GM12878 (cell line): ENCODE measurements around the gene KIF26A. TPM values are rescaled to one million over a fixed set of nuclear protein-coding genes. Genes with fewer than 3 reads are reported as not detected.

ENCODE experiments used
- ATAC-seq: fragments of 200-7000 bp; cut with Tn5 transposase; 3 replicates; pipeline ENCODE4 v1.9.1; 2020; ENCODE audit warnings: mild to moderate bottlenecking, moderate library complexity
- BruUV-seq: library from RNA; stranded (reverse); fragments of 400-500 nt; replicated peaks from 2 replicates; lab custom pipeline; 2021; lab: Mats Ljungman, UMichigan
- CTCF ChIA-PET: fragments of 300-600 bp; sonication (Branson Sonifier 250); formaldehyde crosslinking; extraction: SDS; loops from one replicate; lab custom pipeline; 2021; ENCODE audit warnings: inconsistent platforms; lab: Yijun Ruan, JAX
- POLR2A ChIA-PET: fragments of 350-600 bp; formaldehyde crosslinking; extraction: SDS; loops from one replicate; lab custom pipeline; 2021; ENCODE audit warnings: inconsistent platforms; lab: Charles Lee
- RAD21 ChIA-PET: fragments of 300-600 bp; sonication (Branson Sonifier 250); formaldehyde crosslinking; loops from one replicate; lab custom pipeline; 2023; ENCODE audit warnings: antibody characterized with exemption; ENCODE audit not compliant: unreplicated experiment; lab: Charles Lee
- SMC1A ChIA-PET: fragments of 300-600 bp; sonication (Branson Sonifier 250); formaldehyde crosslinking; loops from one replicate; lab custom pipeline; 2023; ENCODE audit not compliant: unreplicated experiment, uncharacterized antibody; lab: Charles Lee
- DNase-seq: peaks from one replicate; pipeline ENCODE4 v3.0.0-alpha.2; 2011; ENCODE audit warnings: low read depth, low spot score
- FAIRE-seq: peaks from 3 replicates; lab custom pipeline; 2011; peaks lifted over from hg19 to GRCh38; lab: Jason Lieb, UNC
- H2AFZ ChIP-seq: 2 replicates; pipeline ENCODE4 v1.6.0; 2011; ENCODE audit warnings: low read depth, low read length, control low read depth; ENCODE audit not compliant: control insufficient read depth
- H3K27ac ChIP-seq: 2 replicates; pipeline ENCODE4 v1.5.1; 2011; ENCODE audit warnings: control low read depth; ENCODE audit not compliant: control insufficient read depth, insufficient read depth
- H3K27me3 ChIP-seq, 2 experiments: replicated peaks in 1 of 2; 2 replicates each; pipeline versions ENCODE4 v1.6.0 to v1.6.1; 2011; ENCODE audit warnings: low read length in 1 of 2; ENCODE audit not compliant: control insufficient read depth in 2 of 2, insufficient read depth in 2 of 2
- H3K36me3 ChIP-seq, 2 experiments: 2 replicates each; pipeline ENCODE4 v1.5.1; 2011; ENCODE audit warnings: low read length in 1 of 2; ENCODE audit not compliant: control insufficient read depth in 2 of 2, insufficient read depth in 2 of 2
- H3K4me1 ChIP-seq: 2 replicates; pipeline ENCODE4 v1.6.1; 2011; ENCODE audit warnings: mild to moderate bottlenecking, low read length, moderate library complexity, mixed read lengths; ENCODE audit not compliant: control insufficient read depth, insufficient read depth
- H3K4me2 ChIP-seq: 2 replicates; pipeline ENCODE4 v1.6.0; 2011; ENCODE audit warnings: control low read depth; ENCODE audit not compliant: control insufficient read depth, insufficient read depth
- H3K4me3 ChIP-seq: fragments of 200-600 bp; sonication (generic); 2 replicates; pipeline ENCODE4 v1.5.1; 2016
- H3K79me2 ChIP-seq: 2 replicates; pipeline ENCODE4 v1.6.0; 2011; ENCODE audit warnings: low read length; ENCODE audit not compliant: control insufficient read depth, insufficient read depth
- H3K9ac ChIP-seq: 2 replicates; pipeline ENCODE4 v1.8.0; 2011; ENCODE audit warnings: low read length, control low read depth, mixed read lengths; ENCODE audit not compliant: control insufficient read depth, insufficient read depth
- H3K9me3 ChIP-seq: replicated peaks from 3 replicates; pipeline ENCODE4 v1.5.1; 2011; ENCODE audit warnings: mild to moderate bottlenecking, low read length; ENCODE audit not compliant: control insufficient read depth, insufficient read depth
- H4K20me1 ChIP-seq: 2 replicates; pipeline ENCODE4 v1.6.0; 2011; ENCODE audit not compliant: control insufficient read depth, insufficient read depth
- BCL11A ChIP-seq: IDR thresholded peaks from 2 replicates; pipeline ENCODE4 v1.6.1; 2011; ENCODE audit warnings: low read depth, low read length
- BCL3 ChIP-seq: IDR thresholded peaks from 2 replicates; pipeline ENCODE4 v1.6.1; 2011; ENCODE audit warnings: borderline replicate concordance, low read depth, mild to moderate bottlenecking, moderate library complexity, low read length; ENCODE audit not compliant: insufficient read depth, poor library complexity, severe bottlenecking
- CREB1 ChIP-seq: IDR thresholded peaks from 2 replicates; pipeline ENCODE4 v1.6.1; 2012; ENCODE audit warnings: low read depth, mild to moderate bottlenecking, inconsistent platforms
- KAT2A ChIP-seq: conservative IDR thresholded peaks from 2 replicates; pipeline ENCODE4 v1.6.1; 2011; ENCODE audit warnings: low read depth, low read length; ENCODE audit not compliant: control insufficient read depth
- NR2C1 ChIP-seq: fragments of 450-650 bp; IDR thresholded peaks from 2 replicates; pipeline ENCODE4 v1.6.1; 2017; ENCODE audit warnings: antibody characterized with exemption, mild to moderate bottlenecking, moderate library complexity
- POU2F2 ChIP-seq: IDR thresholded peaks from 3 replicates; pipeline ENCODE4 v1.6.1; 2011; ENCODE audit warnings: low read depth, mild to moderate bottlenecking, low read length, borderline replicate concordance
- SMC3 ChIP-seq: IDR thresholded peaks from 2 replicates; pipeline ENCODE4 v1.6.1; 2011; ENCODE audit warnings: low read length, improper control_type of control experiment, borderline replicate concordance
- ZNF622 ChIP-seq: fragments of 450-650 bp; IDR thresholded peaks from 2 replicates; pipeline ENCODE4 v1.6.1; 2017; ENCODE audit warnings: mild to moderate bottlenecking, inconsistent platforms
- WGBS: methylation state at CpG from one replicate; pipeline ENCODE4 v1.1.6; 2016; ENCODE audit warnings: low lambda C conversion rate; ENCODE audit not compliant: insufficient replicate concordance, insufficient coverage; ENCODE audit errors: missing lambda C conversion rate; 5-methylcytosine and 5-hydroxymethylcytosine counted together
- in situ Hi-C: fragments of 300-500 bp; cut with MboI; formaldehyde crosslinking; loops from 9 replicates; pipeline ENCODE4 v1.14.3; 2018; ENCODE audit warnings: mixed read lengths
- intact Hi-C: fragments of 100-400 bp; cut with micrococcal nuclease; formaldehyde crosslinking; loops from one replicate; pipeline ENCODE4 v1.14.2; 2022; ENCODE audit not compliant: unreplicated experiment
- polyA plus RNA-seq, 11 experiments: library from polyadenylated mRNA; depleted of rRNA in 4 of 11; unstranded in 6 of 11; stranded (reverse) in 5 of 11; fragments of >200 nt; fragmentation: Nextera tagmentation in 4 of 11; fragmentation: Illumina TruSeq in 1 of 11; extraction: Ambion mirVana in 4 of 11; extraction: Trizol in 1 of 11; gene quantifications; 1 replicate in 1 of 11; 2 replicates in 10 of 11; pipeline versions ENCODE4 v1.2.1 to v1.2.3, GENCODE V29; 2011 to 2016; ENCODE audit warnings: inconsistent platforms in 2 of 11, missing spikeins in 2 of 11, low read depth in 1 of 11
- total RNA-seq, 4 experiments: library from RNA; depleted of rRNA in 3 of 4; stranded (reverse); fragments of >200 nt in 3 of 4; fragmentation: Illumina TruSeq in 1 of 4; extraction: Trizol in 1 of 4; gene quantifications; 2 replicates each; pipeline versions ENCODE4 v1.2.1 to v1.2.3, GENCODE V29; 2013 to 2021
- TF ChIP-seq, protein P1 (sequence below): IDR thresholded peaks from 2 replicates; pipeline ENCODE4 v1.6.1; 2011; ENCODE audit warnings: low read depth, mild to moderate bottlenecking, low read length, moderate library complexity, borderline replicate concordance; ENCODE audit errors: extremely low read depth
- TF ChIP-seq, protein P2 (sequence below): fragments of 450-650 bp; IDR thresholded peaks from 2 replicates; pipeline ENCODE4 v1.6.1; 2018; ENCODE audit warnings: borderline replicate concordance, mild to moderate bottlenecking; ENCODE audit not compliant: partially characterized antibody
- TF ChIP-seq, protein P3 (sequence below): fragments of 450-650 bp; formaldehyde crosslinking; IDR thresholded peaks from 2 replicates; pipeline ENCODE4 v1.4.0; 2022; ENCODE audit warnings: mild to moderate bottlenecking, moderate library complexity

Gene KIF26A
- total and polyA plus RNA-seq, 10 of the 15 experiments (the other 5 are each of a cell fraction or from before 2014, with no cell fraction given), result 0.05 TPM; not detected in 9

DNA sequence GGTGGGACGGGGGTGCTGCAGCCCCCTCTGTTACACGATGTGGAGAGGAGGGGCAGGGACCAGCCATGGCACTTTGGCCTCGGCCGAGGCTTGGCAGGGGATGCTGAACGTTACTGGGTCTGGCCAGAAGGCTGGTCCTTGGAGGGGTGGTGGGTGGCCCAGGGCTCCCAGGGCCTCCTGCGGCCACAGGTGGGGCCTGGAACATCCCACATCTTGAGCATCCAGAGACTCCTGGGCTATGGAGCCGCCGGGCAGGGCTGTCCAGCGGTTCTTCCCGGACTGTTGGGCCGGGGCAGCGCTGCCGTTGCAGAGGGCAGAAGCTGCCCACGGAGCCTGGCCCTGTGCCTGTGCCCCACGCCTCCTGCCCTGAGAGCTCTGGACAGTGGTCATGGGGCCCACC lies 15.9 kb downstream of the KIF26A start:
- H3K36me3 ChIP-seq, result no peaks in the 10 kb centered on the region
- no peak overlapping the region for H3K27ac ChIP-seq
- in situ Hi-C loops, result no loop called here
- intact Hi-C loops, result no loop called here
- no peaks in the 10 kb centered on the region for H3K4me1 ChIP-seq
- ChIA-PET SMC1A (no interaction called here), CTCF (no interaction called here), RAD21 (no interaction called here), POLR2A (no interaction called here)
- BruUV-seq, result no TSS peak
- H3K4me3 ChIP-seq, result no peak overlapping the region
- TF ChIP-seq ZNF622 (no peak), POU2F2 (no peak), BCL11A (no peak), KAT2A (no peak)
- H3K9ac ChIP-seq, result no peak overlapping the region
- no peak for DNase-seq
- FAIRE-seq, result no peak
- H3K27me3 ChIP-seq, result no peaks in the 10 kb centered on the region
- no peaks in the 10 kb centered on the region for H3K9me3 ChIP-seq
- no peak overlapping the region for H3K4me2 ChIP-seq
- 58% methylated on average over 14 of the region's 15 CpGs for WGBS
- ATAC-seq, result no peak
- H2AFZ ChIP-seq, result no peak overlapping the region
- no peaks in the 10 kb centered on the region for H4K20me1 ChIP-seq
- H3K79me2 ChIP-seq, result no peaks in the 10 kb centered on the region

DNA sequence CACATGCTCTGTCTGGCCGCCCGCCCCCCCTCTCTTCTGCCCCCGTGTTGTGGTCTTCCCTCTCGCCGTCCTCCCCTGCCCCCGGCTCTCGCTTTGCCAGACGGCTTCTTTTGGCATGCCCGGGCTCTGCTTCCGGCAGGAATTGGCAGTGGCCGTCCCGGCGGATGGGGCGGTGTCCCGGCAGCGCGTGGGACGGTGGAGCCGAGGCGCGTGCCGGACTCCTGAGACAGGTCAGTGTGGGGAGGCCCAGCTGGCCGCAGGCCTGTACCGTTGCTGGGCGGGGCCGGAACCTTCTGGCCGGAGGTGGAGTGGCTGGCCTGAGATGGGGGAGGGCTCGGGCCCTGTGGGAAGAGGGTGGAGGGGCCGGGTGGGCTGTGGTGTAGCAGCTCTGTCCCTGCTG lies 17.1 kb downstream of the KIF26A start:
- no peak overlapping the region for H3K4me2 ChIP-seq
- ChIA-PET RAD21 (no interaction called here), CTCF (no interaction called here), POLR2A (no interaction called here), SMC1A (no interaction called here)
- no peaks in the 10 kb centered on the region for H3K9me3 ChIP-seq
- DNase-seq (no peak), FAIRE-seq (no peak), ATAC-seq (no peak)
- no peaks in the 10 kb centered on the region for H3K79me2 ChIP-seq
- no peak overlapping the region for H3K4me3 ChIP-seq
- no peaks in the 10 kb centered on the region for H3K27me3 ChIP-seq
- intact Hi-C loops, result no loop called here
- no peak overlapping the region for H3K27ac ChIP-seq
- H4K20me1 ChIP-seq, result no peaks in the 10 kb centered on the region
- no peak overlapping the region for H3K9ac ChIP-seq
- H2AFZ ChIP-seq, result no peak overlapping the region
- no peaks in the 10 kb centered on the region for H3K36me3 ChIP-seq
- H3K4me1 ChIP-seq, result no peaks in the 10 kb centered on the region
- in situ Hi-C loops, result no loop called here
- no TSS peak for BruUV-seq
- WGBS, result 67% methylated on average over 20 of the region's 29 CpGs
- TF ChIP-seq NR2C1 (no peak), SMC3 (no peak), CREB1 (no peak), BCL3 (no peak)
- TF ChIP-seq, protein P1, sequence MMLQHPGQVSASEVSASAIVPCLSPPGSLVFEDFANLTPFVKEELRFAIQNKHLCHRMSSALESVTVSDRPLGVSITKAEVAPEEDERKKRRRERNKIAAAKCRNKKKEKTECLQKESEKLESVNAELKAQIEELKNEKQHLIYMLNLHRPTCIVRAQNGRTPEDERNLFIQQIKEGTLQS, result no peak
- TF ChIP-seq, protein P2, sequence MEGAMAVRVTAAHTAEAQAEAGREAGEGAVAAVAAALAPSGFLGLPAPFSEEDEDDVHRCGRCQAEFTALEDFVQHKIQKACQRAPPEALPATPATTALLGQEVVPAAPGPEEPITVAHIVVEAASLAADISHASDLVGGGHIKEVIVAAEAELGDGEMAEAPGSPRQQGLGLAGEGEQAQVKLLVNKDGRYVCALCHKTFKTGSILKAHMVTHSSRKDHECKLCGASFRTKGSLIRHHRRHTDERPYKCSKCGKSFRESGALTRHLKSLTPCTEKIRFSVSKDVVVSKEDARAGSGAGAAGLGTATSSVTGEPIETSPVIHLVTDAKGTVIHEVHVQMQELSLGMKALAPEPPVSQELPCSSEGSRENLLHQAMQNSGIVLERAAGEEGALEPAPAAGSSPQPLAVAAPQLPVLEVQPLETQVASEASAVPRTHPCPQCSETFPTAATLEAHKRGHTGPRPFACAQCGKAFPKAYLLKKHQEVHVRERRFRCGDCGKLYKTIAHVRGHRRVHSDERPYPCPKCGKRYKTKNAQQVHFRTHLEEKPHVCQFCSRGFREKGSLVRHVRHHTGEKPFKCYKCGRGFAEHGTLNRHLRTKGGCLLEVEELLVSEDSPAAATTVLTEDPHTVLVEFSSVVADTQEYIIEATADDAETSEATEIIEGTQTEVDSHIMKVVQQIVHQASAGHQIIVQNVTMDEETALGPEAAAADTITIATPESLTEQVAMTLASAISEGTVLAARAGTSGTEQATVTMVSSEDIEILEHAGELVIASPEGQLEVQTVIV, result no peak
- TF ChIP-seq, protein P3, sequence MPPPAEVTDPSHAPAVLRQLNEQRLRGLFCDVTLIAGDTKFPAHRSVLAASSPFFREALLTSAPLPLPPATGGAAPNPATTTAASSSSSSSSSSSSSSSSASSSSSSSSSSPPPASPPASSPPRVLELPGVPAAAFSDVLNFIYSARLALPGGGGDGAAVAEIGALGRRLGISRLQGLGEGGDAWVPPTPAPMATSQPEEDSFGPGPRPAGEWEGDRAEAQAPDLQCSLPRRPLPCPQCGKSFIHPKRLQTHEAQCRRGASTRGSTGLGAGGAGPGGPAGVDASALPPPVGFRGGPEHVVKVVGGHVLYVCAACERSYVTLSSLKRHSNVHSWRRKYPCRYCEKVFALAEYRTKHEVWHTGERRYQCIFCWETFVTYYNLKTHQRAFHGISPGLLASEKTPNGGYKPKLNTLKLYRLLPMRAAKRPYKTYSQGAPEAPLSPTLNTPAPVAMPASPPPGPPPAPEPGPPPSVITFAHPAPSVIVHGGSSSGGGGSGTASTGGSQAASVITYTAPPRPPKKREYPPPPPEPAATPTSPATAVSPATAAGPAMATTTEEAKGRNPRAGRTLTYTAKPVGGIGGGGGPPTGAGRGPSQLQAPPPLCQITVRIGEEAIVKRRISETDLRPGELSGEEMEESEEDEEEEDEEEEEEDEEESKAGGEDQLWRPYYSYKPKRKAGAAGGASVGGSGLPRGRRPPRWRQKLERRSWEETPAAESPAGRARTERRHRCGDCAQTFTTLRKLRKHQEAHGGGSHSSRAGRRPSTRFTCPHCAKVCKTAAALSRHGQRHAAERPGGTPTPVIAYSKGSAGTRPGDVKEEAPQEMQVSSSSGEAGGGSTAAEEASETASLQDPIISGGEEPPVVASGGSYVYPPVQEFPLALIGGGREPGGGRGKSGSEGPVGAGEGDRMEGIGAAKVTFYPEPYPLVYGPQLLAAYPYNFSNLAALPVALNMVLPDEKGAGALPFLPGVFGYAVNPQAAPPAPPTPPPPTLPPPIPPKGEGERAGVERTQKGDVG (CRISPR knock-in tag), result no peak
